SU-DHL-6 (cell line): ENCODE data around the gene MYO1F.

Source experiments
- H2AFZ ChIP-seq: fragments of 200-600 bp; sonication (generic); 2 replicates; pipeline ENCODE4 v1.6.1; 2014; ENCODE audit warnings: low read depth, mild to moderate bottlenecking, moderate library complexity, mixed read lengths, antibody characterized with exemption, low read length; ENCODE audit not compliant: severe bottlenecking
- H3F3A ChIP-seq: fragments of 200-600 bp; shearing (Covaris generic); 2 replicates; pipeline ENCODE4 v1.6.0; 2016; ENCODE audit warnings: antibody characterized with exemption, mild to moderate bottlenecking; ENCODE audit not compliant: insufficient read depth
- H3K27ac ChIP-seq: fragments of 200-600 bp; sonication (generic); 2 replicates; pipeline ENCODE4 v1.5.1; 2016; ENCODE audit warnings: low read depth, mild to moderate bottlenecking, low read length, moderate library complexity, mixed read lengths
- H3K27me3 ChIP-seq: fragments of 200-600 bp; sonication (generic), shearing (Covaris generic); 2 replicates; pipeline ENCODE4 v1.6.0; 2014; ENCODE audit warnings: mild to moderate bottlenecking, low read length
- H3K36me3 ChIP-seq: fragments of 200-600 bp; sonication (generic); 2 replicates; pipeline ENCODE4 v1.6.1; 2014; ENCODE audit warnings: mild to moderate bottlenecking, low read length, mixed read lengths
- H3K4me2 ChIP-seq: fragments of 300-600, 200-600 bp; shearing (Covaris generic), sonication (generic); 2 replicates; pipeline ENCODE4 v1.6.0; 2014; ENCODE audit warnings: low read length, low read depth, mild to moderate bottlenecking; ENCODE audit not compliant: poor library complexity, severe bottlenecking
- H3K4me3 ChIP-seq: fragments of 200-600 bp; sonication (generic); 2 replicates; pipeline ENCODE4 v1.5.1; 2014; ENCODE audit warnings: antibody characterized with exemption, low read length, mild to moderate bottlenecking, mixed read lengths; ENCODE audit not compliant: insufficient read depth, poor library complexity, severe bottlenecking
- H3K79me2 ChIP-seq: fragments of 200-600 bp; sonication (generic); 2 replicates; pipeline ENCODE4 v1.6.1; 2014; ENCODE audit warnings: mild to moderate bottlenecking, low read length, moderate library complexity; ENCODE audit not compliant: insufficient read depth
- H3K9ac ChIP-seq: fragments of 200-600 bp; sonication (generic); 2 replicates; pipeline ENCODE4 v1.7.0; 2014; ENCODE audit warnings: mild to moderate bottlenecking, low read length
- H3K9me2 ChIP-seq: fragments of 200-600 bp; sonication (generic); replicated peaks from 2 replicates; pipeline ENCODE4 v1.6.1; 2014; ENCODE audit warnings: low read length; ENCODE audit not compliant: insufficient read depth
- H3K9me3 ChIP-seq: fragments of 200-600 bp; sonication (generic); 2 replicates; pipeline ENCODE4 v1.6.1; 2014; ENCODE audit warnings: low read length, mixed read lengths; ENCODE audit not compliant: insufficient read depth
- H4K20me1 ChIP-seq: fragments of 200-600 bp; sonication (generic); 2 replicates; pipeline ENCODE4 v1.6.1; 2014; ENCODE audit warnings: low read depth, mild to moderate bottlenecking, antibody characterized with exemption, low read length, moderate library complexity, mixed read lengths
- EZH2phosphoT487 ChIP-seq: fragments of 200-600 bp; sonication (generic), shearing (Covaris generic); conservative IDR thresholded peaks from 2 replicates; pipeline ENCODE4 v1.6.1; 2018; ENCODE audit warnings: mild to moderate bottlenecking, antibody characterized with exemption, low read length, moderate library complexity, mixed read lengths
- TF ChIP-seq, protein P1 (sequence below): fragments of 200-600 bp; sonication (generic); IDR thresholded peaks from one replicate; pipeline ENCODE4 v1.5.1; 2017; ENCODE audit warnings: antibody characterized with exemption, mild to moderate bottlenecking, low read length, moderate library complexity; ENCODE audit not compliant: insufficient read depth, poor library complexity, severe bottlenecking

Gene MYO1F

GRCh38 chr19:8473648-8474476 is 103.4 kb downstream of the MYO1F start:
- peak overlapping the region; percentile 17; the same call in 1 of the 2 replicates for H3K9ac ChIP-seq
- peak overlapping the region; percentile 93 for H3K27ac ChIP-seq
- peak overlapping the region; percentile 52 for H3K4me2 ChIP-seq
- peaks cover 27% of the 10 kb centered on the region for H3F3A ChIP-seq
- no peaks in the 10 kb centered on the region for H3K9me2 ChIP-seq
- H3K9me3 ChIP-seq, result no peaks in the 10 kb centered on the region
- H3K4me3 ChIP-seq, result no peak overlapping the region
- H3K27me3 ChIP-seq, result no peaks in the 10 kb centered on the region
- no peak overlapping the region for H2AFZ ChIP-seq
- TF ChIP-seq EZH2phosphoT487, result no peak
- TF ChIP-seq, protein P1, sequence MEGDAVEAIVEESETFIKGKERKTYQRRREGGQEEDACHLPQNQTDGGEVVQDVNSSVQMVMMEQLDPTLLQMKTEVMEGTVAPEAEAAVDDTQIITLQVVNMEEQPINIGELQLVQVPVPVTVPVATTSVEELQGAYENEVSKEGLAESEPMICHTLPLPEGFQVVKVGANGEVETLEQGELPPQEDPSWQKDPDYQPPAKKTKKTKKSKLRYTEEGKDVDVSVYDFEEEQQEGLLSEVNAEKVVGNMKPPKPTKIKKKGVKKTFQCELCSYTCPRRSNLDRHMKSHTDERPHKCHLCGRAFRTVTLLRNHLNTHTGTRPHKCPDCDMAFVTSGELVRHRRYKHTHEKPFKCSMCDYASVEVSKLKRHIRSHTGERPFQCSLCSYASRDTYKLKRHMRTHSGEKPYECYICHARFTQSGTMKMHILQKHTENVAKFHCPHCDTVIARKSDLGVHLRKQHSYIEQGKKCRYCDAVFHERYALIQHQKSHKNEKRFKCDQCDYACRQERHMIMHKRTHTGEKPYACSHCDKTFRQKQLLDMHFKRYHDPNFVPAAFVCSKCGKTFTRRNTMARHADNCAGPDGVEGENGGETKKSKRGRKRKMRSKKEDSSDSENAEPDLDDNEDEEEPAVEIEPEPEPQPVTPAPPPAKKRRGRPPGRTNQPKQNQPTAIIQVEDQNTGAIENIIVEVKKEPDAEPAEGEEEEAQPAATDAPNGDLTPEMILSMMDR, result no peak
- H3K79me2 ChIP-seq, result peaks cover 59% of the 10 kb centered on the region
- peaks cover 30% of the 10 kb centered on the region for H3K36me3 ChIP-seq
- peaks cover 9% of the 10 kb centered on the region; the same call in 1 of the 2 replicates for H4K20me1 ChIP-seq
